Skeletal muscle tissue (tissue), 4 donors: ENCODE measurements around the gene AP5Z1. TPM values are rescaled to one million over a fixed set of nuclear protein-coding genes. Genes with fewer than 3 reads are reported as not detected.
"Not testable (repeated sequence)": the region's sequence is repeated elsewhere in the genome, so short reads cannot be mapped to it uniquely, and the experiment has no call there.

Experiments
- H3K27ac ChIP-seq: one replicate; pipeline ENCODE4 v1.7.0; 2013; ENCODE audit warnings: mild to moderate bottlenecking, low read depth, low read length, inconsistent platforms
- H3K27me3 ChIP-seq, 3 donors: one replicate each; pipeline ENCODE4 v1.7.0; 2013; ENCODE audit warnings: low read length in 3 of 3; ENCODE audit not compliant: control insufficient read depth in 3 of 3, insufficient read depth in 3 of 3
- H3K36me3 ChIP-seq, 3 donors: one replicate each; pipeline ENCODE4 v1.7.0; 2013; ENCODE audit warnings: low read length in 3 of 3; ENCODE audit not compliant: control insufficient read depth in 3 of 3, insufficient read depth in 3 of 3
- H3K4me1 ChIP-seq, 3 donors: one replicate each; pipeline ENCODE4 v1.7.0; 2013; ENCODE audit warnings: low read length in 3 of 3, mild to moderate bottlenecking in 3 of 3; ENCODE audit not compliant: control insufficient read depth in 3 of 3, insufficient read depth in 3 of 3
- H3K4me3 ChIP-seq, 3 donors: one replicate each; pipeline ENCODE4 v1.7.0; 2013; ENCODE audit warnings: low read length in 3 of 3
- H3K9ac ChIP-seq, 3 donors: one replicate each; pipeline ENCODE4 v1.7.0; 2013; ENCODE audit warnings: low read length in 3 of 3, mild to moderate bottlenecking in 3 of 3, moderate library complexity in 2 of 3, low read depth in 1 of 3
- H3K9me3 ChIP-seq, 3 donors: one replicate each; pipeline ENCODE4 v1.7.0; 2013; ENCODE audit warnings: low read length in 3 of 3; ENCODE audit not compliant: control insufficient read depth in 3 of 3
- total RNA-seq: library from RNA; depleted of rRNA; stranded (reverse); fragments of >200 nt; gene quantifications from one replicate; pipeline ENCODE4 v1.2.3, GENCODE V29; 2014
- donor health status: Osteomylitis.

AP5Z1 gene
- total RNA-seq, 1 donor from 2014 or later = 13.6 TPM

- H3K36me3 ChIP-seq = no peaks in the 10 kb centered on the region
- no peak overlapping the region for H3K27ac ChIP-seq
- H3K4me1 ChIP-seq = peaks cover 6 to 8% (median 6%) of the 10 kb centered on the region in 3 donors
- no peaks in the 10 kb centered on the region for H3K9me3 ChIP-seq
- H3K4me3 ChIP-seq = no peak overlapping the region
- peaks cover 0 to 3% (median 0%) of the 10 kb centered on the region in 3 donors for H3K27me3 ChIP-seq
- H3K9ac ChIP-seq = no peak overlapping the region
These were observed 24.3 kb downstream of the AP5Z1 start for GRCh38 chr7:4799508-4800268.

DNA sequence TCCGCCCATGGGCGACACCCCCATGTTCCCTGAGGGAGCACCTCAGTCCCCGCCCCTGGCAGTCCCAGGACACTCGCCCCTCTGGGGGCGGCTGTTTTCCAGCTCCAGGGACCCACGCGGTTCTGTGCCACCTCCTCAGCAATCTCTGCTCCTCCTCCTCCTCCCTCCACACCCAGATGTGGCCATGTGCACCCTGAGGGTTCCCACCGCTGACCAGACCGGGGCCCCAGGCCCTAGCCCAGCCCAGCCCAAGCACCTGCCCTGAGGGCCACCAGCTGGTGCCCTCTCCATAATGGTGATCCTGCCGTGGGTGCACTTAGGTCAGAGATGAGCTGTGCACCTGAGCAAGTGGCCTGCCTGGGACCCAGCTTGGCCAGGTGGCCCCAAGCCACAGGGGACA is 25.1 kb downstream of the AP5Z1 start:
- H3K27ac ChIP-seq = no peak overlapping the region
- no peaks in the 10 kb centered on the region for H3K9me3 ChIP-seq
- no peak overlapping the region for H3K9ac ChIP-seq
- H3K4me3 ChIP-seq = no peak overlapping the region
- peaks cover 0 to 3% (median 0%) of the 10 kb centered on the region in 3 donors for H3K27me3 ChIP-seq
- H3K4me1 ChIP-seq = peaks cover 6 to 8% (median 6%) of the 10 kb centered on the region in 3 donors
- H3K36me3 ChIP-seq = no peaks in the 10 kb centered on the region

- no peaks in the 10 kb centered on the region for H3K9me3 ChIP-seq
- no peaks in the 10 kb centered on the region for H3K36me3 ChIP-seq
- no peak overlapping the region for H3K4me3 ChIP-seq
- no peak overlapping the region for H3K9ac ChIP-seq
- H3K27me3 ChIP-seq = peaks cover 0 to 3% (median 0%) of the 10 kb centered on the region in 3 donors
- no peak overlapping the region for H3K27ac ChIP-seq
- peaks cover 6 to 8% (median 6%) of the 10 kb centered on the region in 3 donors for H3K4me1 ChIP-seq
These were observed 25.8 kb downstream of the AP5Z1 start for GRCh38 chr7:4800926-4801838.

- Histone ChIP-seq H3K4me3 (no peak overlapping the region), H3K27ac (no peak overlapping the region), H3K36me3 (no peaks in the 10 kb centered on the region), H3K9ac (no peak overlapping the region), H3K27me3 (peaks cover 0 to 3% (median 0%) of the 10 kb centered on the region in 3 donors), H3K9me3 (no peaks in the 10 kb centered on the region), H3K4me1 (peaks cover 6 to 8% (median 6%) of the 10 kb centered on the region in 3 donors)
These were observed 26.4 kb downstream of the AP5Z1 start for GRCh38 chr7:4801839-4802231.

- not testable (repeated sequence) for H3K9me3 ChIP-seq
These were observed 27.2 kb downstream of the AP5Z1 start for GRCh38 chr7:4802577-4802976.

DNA sequence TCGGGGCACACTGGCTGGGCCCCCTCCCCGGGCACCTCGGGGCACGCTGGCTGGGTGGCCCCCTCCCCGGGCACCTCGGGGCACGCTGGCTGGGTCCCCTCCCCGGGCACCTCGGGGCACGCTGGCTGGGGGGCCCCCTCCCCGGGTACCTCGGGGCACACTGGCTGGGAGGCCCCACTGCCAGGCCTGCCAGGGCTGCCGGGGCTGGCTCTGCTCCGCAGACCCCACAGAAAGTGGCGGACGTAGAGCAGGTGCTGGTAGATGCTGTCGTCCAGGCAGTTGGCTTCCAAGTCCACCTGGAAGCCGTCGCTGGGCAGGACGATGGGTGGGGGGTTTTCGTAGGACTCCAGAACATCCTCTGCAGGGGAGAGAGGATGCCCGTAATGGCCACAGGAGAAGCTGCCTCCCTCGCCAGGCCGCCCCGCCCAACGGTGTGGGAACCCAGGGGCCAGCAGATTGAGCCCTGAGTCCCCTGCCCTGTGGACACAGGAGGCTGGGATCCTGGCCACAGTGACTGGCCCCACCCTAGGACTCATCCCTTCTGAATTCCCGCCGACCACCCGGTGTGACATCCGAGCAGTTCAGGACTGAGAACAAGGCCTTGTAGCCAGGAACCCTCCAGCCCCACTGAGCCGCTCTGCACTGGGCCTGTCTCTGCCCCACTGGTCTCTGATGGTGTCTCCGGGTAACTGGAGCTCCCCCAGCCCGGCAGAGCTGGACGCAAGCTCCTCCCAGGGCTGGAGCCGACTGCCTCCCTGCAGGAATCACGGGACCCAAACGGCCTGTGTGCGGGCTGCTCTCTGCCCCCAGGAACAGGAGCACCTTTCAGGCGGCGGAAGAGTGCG is 28.2 kb downstream of the AP5Z1 start:
- no peaks in the 10 kb centered on the region for H3K9me3 ChIP-seq
- peaks cover under 1 to 3% (median 1%) of the 10 kb centered on the region in 3 donors for H3K4me1 ChIP-seq
- H3K9ac ChIP-seq = no peak overlapping the region
- no peak overlapping the region for H3K27ac ChIP-seq
- no peak overlapping the region for H3K4me3 ChIP-seq
- no peaks in the 10 kb centered on the region for H3K36me3 ChIP-seq
- no peaks in the 10 kb centered on the region for H3K27me3 ChIP-seq

More at GRCh38 chr7:4802577-4802976, 27.2 kb downstream of the AP5Z1 start:
- not testable (repeated sequence) for H3K27ac ChIP-seq, H3K27me3 ChIP-seq, H3K4me3 ChIP-seq, H3K9ac ChIP-seq, H3K36me3 ChIP-seq, H3K4me1 ChIP-seq

DNA sequence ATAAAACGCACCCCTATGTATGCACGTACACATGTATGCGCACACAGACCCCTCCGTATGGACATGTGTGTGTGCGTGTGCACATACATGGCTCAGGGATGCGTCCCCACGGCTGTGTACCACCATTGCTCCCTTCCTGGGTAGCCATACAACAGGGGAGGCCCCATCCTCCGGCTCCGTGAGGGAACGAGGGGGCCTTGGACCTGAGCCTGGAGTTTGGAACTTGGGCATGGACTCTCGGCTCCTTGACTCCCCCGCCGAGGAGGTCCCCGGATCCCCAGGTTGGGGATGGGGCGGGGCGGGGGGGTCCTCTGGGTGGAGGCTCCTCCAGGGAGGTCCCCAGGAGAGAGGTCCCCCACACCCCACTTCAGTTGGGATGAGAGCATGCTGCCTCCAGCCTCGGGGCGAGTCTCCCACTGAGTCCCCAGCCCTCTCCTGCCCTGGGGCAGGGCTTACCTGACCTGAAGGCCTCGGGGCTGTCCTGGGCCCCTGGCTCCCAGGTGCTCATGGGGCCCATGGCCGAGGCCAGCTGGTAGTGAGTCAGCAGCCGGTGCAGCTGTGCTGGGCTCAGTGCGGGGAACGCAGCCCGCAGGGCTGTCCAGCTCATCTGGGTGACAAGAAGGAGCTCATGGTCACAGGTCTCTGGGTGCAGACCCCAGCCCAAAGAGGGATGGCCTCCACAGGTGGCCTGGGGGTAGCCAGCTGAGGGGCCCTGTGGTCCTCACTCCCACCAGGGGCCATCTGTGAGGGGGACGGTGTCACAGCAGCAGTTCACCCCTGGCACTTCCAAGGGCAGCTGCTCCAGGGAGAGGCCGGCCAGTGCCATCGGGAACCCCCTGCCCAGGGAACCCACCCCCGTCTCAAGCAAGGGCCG is 29.9 kb downstream of the AP5Z1 start:
- Histone ChIP-seq H3K9me3 (no peaks in the 10 kb centered on the region), H3K27ac (no peak overlapping the region)

GRCh38 chr7:4805984-4806300 is 30.5 kb downstream of the AP5Z1 start:
- no peaks in the 10 kb centered on the region for H3K4me1 ChIP-seq
- H3K9ac ChIP-seq = no peak overlapping the region
- H3K9me3 ChIP-seq = no peaks in the 10 kb centered on the region
- H3K27ac ChIP-seq = no peak overlapping the region
- no peaks in the 10 kb centered on the region for H3K27me3 ChIP-seq
- no peaks in the 10 kb centered on the region for H3K36me3 ChIP-seq
- H3K4me3 ChIP-seq = no peak overlapping the region

More for the DNA sequence above, 29.9 kb downstream of the AP5Z1 start:
- Histone ChIP-seq H3K36me3 (no peaks in the 10 kb centered on the region), H3K4me1 (no peaks in the 10 kb centered on the region), H3K9ac (no peak overlapping the region), H3K4me3 (no peak overlapping the region), H3K27me3 (no peaks in the 10 kb centered on the region)

DNA sequence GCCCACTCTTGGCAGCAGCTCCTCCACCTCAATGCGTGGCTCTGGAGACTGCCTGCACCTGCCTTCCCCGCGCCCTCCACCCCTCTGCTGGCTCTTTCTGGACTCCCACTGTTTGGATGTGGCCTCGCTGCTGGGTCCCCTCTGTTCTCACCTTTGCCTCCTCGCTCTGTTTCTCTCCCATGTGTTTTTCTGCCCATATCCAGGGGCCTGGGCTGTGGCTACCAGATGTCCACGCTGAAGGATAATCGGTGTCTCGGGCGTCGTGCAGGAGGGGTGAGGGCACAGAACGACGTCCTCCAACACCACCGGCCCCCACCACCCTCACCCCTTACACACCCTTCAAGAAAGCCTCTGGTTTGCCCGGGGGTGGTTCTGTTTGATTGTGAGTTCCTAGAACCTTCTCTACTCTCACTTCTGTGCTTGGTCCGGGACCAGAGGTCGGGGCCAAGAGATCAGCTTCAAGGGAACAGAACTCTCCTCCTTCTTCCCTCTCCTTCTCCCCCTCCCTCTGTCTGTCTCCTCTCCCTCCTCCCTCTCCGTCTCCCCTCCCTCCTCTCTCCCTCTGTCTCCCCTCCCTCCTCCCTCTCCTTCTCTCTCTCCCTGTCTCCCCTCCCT is 31.7 kb downstream of the AP5Z1 start:
- H3K4me3 ChIP-seq = no peak overlapping the region
- H3K9ac ChIP-seq = no peak overlapping the region
- H3K27me3 ChIP-seq = no peaks in the 10 kb centered on the region
- H3K36me3 ChIP-seq = no peaks in the 10 kb centered on the region
- H3K27ac ChIP-seq = no peak overlapping the region
- no peaks in the 10 kb centered on the region for H3K4me1 ChIP-seq
- no peaks in the 10 kb centered on the region for H3K9me3 ChIP-seq
